Neural cell (in vitro differentiated cells): ENCODE data around the gene CTDSPL. TPM values are rescaled to one million over a fixed set of nuclear protein-coding genes. Genes with fewer than 3 reads are reported as not detected.

Experiments
- H2AFZ ChIP-seq: fragments of 200-600, 300-800 bp; sonication (generic), shearing (Covaris generic); 2 replicates; pipeline ENCODE4 v1.6.0; 2014; ENCODE audit warnings: low read depth, mild to moderate bottlenecking, antibody characterized with exemption, low read length, moderate library complexity
- H3F3A ChIP-seq: fragments of 200-600 bp; shearing (Covaris generic); 2 replicates; pipeline ENCODE4 v1.6.1; 2016; ENCODE audit warnings: mild to moderate bottlenecking, moderate library complexity, mixed read lengths, antibody characterized with exemption, low read length; ENCODE audit not compliant: insufficient read depth, poor library complexity, severe bottlenecking
- H3K27ac ChIP-seq: fragments of 200-600, 300-800 bp; sonication (generic), shearing (Covaris generic); 2 replicates; pipeline ENCODE4 v1.5.1; 2014; ENCODE audit warnings: mild to moderate bottlenecking, low read length, moderate library complexity
- H3K27me3 ChIP-seq: fragments of 300-800, 200-600 bp; sonication (generic), shearing (Covaris generic); 2 replicates; pipeline ENCODE4 v1.6.0; 2014; ENCODE audit warnings: mild to moderate bottlenecking, low read depth, low read length, moderate library complexity; ENCODE audit not compliant: insufficient read depth
- H3K36me3 ChIP-seq: fragments of 300-800, 200-600 bp; sonication (generic), shearing (Covaris generic); 2 replicates; pipeline ENCODE4 v1.5.1; 2014; ENCODE audit warnings: mild to moderate bottlenecking, antibody characterized with exemption, low read length, moderate library complexity; ENCODE audit not compliant: insufficient read depth
- H3K4me2 ChIP-seq: fragments of 300-800, 200-600 bp; sonication (generic), shearing (Covaris generic); 2 replicates; pipeline ENCODE4 v1.6.0; 2014; ENCODE audit warnings: mild to moderate bottlenecking, low read length
- H3K4me3 ChIP-seq: fragments of 300-800, 200-600 bp; sonication (generic), shearing (Covaris generic); 2 replicates; pipeline ENCODE4 v1.5.1; 2014; ENCODE audit warnings: mild to moderate bottlenecking, low read length, moderate library complexity
- H3K79me2 ChIP-seq: fragments of 200-600 bp; shearing (Covaris generic); replicated peaks from 2 replicates; pipeline ENCODE4 v1.6.0; 2014; ENCODE audit warnings: mild to moderate bottlenecking, low read length, moderate library complexity; ENCODE audit not compliant: insufficient read depth
- H3K9ac ChIP-seq: fragments of 300-800, 200-600 bp; sonication (generic), shearing (Covaris generic); 2 replicates; pipeline ENCODE4 v1.6.1; 2016; ENCODE audit warnings: mild to moderate bottlenecking, low read length, mixed read lengths
- H3K9me2 ChIP-seq: fragments of 200-600 bp; shearing (Covaris generic); 2 replicates; pipeline ENCODE4 v1.6.1; 2016; ENCODE audit warnings: mild to moderate bottlenecking, low read length, mixed read lengths; ENCODE audit not compliant: insufficient read depth
- H3K9me3 ChIP-seq: fragments of 200-600, 300-800 bp; sonication (generic), shearing (Covaris generic); 2 replicates; pipeline ENCODE4 v1.6.1; 2016; ENCODE audit warnings: mild to moderate bottlenecking, mixed run types, low read length, moderate library complexity, mixed read lengths
- H4K20me1 ChIP-seq: fragments of 200-600 bp; shearing (Covaris generic); 2 replicates; pipeline ENCODE4 v1.6.1; 2016; ENCODE audit warnings: mild to moderate bottlenecking, mixed run types; ENCODE audit not compliant: insufficient read depth
- EP300 ChIP-seq: fragments of 450-650 bp; conservative IDR thresholded peaks from 2 replicates; pipeline ENCODE4 v1.6.1; 2014; ENCODE audit warnings: antibody characterized with exemption, mild to moderate bottlenecking, moderate library complexity; ENCODE audit not compliant: poor library complexity, severe bottlenecking
- EZH2 ChIP-seq: fragments of 200-600, 300-800 bp; shearing (Covaris generic), sonication (generic); IDR thresholded peaks from 2 replicates; pipeline ENCODE4 v1.6.1; 2014; ENCODE audit warnings: antibody characterized with exemption, low read length, borderline replicate concordance, mild to moderate bottlenecking; ENCODE audit not compliant: insufficient read depth, poor library complexity, severe bottlenecking
- MXI1 ChIP-seq: fragments of 450-650 bp; conservative IDR thresholded peaks from 2 replicates; pipeline ENCODE4 v1.6.1; 2014; ENCODE audit warnings: antibody characterized with exemption, mild to moderate bottlenecking; ENCODE audit not compliant: poor library complexity, severe bottlenecking
- POLR2AphosphoS5 ChIP-seq: IDR thresholded peaks from 2 replicates; pipeline ENCODE4 v1.6.1; 2012
- RAD21 ChIP-seq: fragments of 450-650 bp; conservative IDR thresholded peaks from 2 replicates; pipeline ENCODE4 v1.6.1; 2014; ENCODE audit warnings: antibody characterized with exemption, mild to moderate bottlenecking, moderate library complexity
- SMC3 ChIP-seq: fragments of 450-650 bp; conservative IDR thresholded peaks from 2 replicates; pipeline ENCODE4 v1.6.1; 2014; ENCODE audit warnings: antibody characterized with exemption, mild to moderate bottlenecking, moderate library complexity; ENCODE audit not compliant: poor library complexity
- TAF1 ChIP-seq: IDR thresholded peaks from 2 replicates; pipeline ENCODE4 v1.6.1; 2012; ENCODE audit warnings: low read depth
- polyA plus RNA-seq: library from polyadenylated mRNA; depleted of rRNA; stranded (reverse); fragments of >200 nt; gene quantifications from 2 replicates; pipeline ENCODE4 v1.2.3, GENCODE V29; 2014
- TF ChIP-seq, protein P1 (sequence below): fragments of 450-650 bp; IDR thresholded peaks from 2 replicates; pipeline ENCODE4 v1.5.1; 2014; ENCODE audit warnings: antibody characterized with exemption, mild to moderate bottlenecking, moderate library complexity; ENCODE audit not compliant: poor library complexity, severe bottlenecking
- TF ChIP-seq, protein P2 (sequence below): IDR thresholded peaks from 2 replicates; pipeline ENCODE4 v1.6.1; 2012; ENCODE audit warnings: borderline replicate concordance

Gene CTDSPL
- polyA plus RNA-seq, 1 donor from 2014 or later = 17.0 TPM

DNA sequence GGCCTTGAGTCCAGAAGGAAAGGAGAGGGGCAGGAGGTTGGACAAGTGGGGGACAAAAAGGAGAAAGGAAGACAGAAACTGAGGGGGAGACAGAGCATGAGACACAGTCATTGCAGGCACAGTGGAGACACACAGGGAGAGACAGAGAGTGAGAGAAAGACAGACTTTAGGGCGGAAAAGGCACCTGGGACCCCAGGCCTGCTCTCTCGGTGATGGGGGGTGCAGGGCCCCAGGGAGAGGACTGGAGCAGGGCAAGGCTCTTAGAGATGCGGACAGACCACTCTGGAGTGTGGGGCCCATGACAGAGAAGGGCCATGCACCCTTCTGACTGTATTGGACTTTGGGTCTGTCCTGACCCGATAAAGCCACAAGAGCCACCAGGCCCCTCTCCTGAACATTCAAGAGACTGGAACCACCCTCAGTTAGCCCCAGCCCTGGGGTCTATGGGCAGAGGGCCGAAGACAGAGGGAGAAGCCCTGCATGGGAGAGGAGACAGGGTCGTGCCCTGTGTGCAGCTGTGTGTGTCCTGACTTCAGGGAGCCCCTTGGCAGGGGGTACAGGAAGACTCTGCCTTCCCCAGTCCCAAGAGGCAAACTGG lies 155.3 kb downstream of the CTDSPL start:
- Histone ChIP-seq H3K9me2 (no peaks in the 10 kb centered on the region), H3K4me2 (no peak overlapping the region), H4K20me1 (no peaks in the 10 kb centered on the region), H3K27ac (no peak overlapping the region), H3K9me3 (no peaks in the 10 kb centered on the region), H3K79me2 (no peaks in the 10 kb centered on the region), H3K27me3 (no peaks in the 10 kb centered on the region), H2AFZ (no peak overlapping the region), H3F3A (no peaks in the 10 kb centered on the region), H3K36me3 (no peaks in the 10 kb centered on the region), H3K9ac (no peak overlapping the region), H3K4me3 (no peak overlapping the region)
- no peak for TF ChIP-seq TAF1
- TF ChIP-seq SMC3 = no peak
- TF ChIP-seq, protein P1, sequence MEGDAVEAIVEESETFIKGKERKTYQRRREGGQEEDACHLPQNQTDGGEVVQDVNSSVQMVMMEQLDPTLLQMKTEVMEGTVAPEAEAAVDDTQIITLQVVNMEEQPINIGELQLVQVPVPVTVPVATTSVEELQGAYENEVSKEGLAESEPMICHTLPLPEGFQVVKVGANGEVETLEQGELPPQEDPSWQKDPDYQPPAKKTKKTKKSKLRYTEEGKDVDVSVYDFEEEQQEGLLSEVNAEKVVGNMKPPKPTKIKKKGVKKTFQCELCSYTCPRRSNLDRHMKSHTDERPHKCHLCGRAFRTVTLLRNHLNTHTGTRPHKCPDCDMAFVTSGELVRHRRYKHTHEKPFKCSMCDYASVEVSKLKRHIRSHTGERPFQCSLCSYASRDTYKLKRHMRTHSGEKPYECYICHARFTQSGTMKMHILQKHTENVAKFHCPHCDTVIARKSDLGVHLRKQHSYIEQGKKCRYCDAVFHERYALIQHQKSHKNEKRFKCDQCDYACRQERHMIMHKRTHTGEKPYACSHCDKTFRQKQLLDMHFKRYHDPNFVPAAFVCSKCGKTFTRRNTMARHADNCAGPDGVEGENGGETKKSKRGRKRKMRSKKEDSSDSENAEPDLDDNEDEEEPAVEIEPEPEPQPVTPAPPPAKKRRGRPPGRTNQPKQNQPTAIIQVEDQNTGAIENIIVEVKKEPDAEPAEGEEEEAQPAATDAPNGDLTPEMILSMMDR = no peak
- no peak for TF ChIP-seq EP300

DNA sequence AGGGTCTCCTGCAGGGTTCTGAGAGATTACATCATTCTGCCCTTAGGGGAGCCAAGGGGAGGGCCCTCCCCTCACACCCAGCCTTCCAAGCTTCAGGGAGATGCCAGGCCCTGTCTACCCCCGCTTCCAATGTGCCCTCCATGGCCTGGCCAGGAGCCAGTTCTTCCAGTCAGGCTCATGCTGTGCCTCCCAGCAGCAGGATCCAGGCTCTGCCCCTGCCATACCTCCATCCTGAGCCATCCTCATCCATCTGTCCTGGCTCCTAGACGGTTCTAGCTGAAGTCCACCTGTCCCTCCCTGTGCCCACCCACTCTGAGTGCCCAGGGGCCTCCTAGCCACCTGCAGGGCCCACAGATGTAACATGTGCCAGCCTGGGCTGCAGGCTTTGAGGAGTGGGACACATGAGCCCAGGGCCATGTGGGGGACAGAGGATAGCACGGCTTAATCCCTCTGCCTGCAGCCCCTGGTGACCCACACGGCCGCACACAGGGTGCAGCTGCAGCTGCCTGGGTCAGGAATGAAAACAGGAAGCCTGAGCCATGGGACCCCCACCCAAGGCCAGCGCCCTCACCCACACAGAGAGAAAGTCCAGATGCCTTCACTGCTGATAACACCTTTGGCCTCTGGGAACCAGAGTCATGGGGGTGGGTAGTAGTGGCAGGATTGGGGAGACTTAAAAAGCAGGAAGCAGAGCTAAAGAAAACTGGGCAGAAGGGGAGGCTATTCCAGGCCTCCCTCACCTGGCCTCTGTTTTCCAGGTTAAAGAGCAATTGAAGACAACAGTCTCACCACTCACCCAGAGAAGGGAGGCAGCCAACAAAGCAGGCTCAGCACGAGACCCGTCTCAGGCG lies 156.0 kb downstream of the CTDSPL start:
- TF ChIP-seq, protein P2, sequence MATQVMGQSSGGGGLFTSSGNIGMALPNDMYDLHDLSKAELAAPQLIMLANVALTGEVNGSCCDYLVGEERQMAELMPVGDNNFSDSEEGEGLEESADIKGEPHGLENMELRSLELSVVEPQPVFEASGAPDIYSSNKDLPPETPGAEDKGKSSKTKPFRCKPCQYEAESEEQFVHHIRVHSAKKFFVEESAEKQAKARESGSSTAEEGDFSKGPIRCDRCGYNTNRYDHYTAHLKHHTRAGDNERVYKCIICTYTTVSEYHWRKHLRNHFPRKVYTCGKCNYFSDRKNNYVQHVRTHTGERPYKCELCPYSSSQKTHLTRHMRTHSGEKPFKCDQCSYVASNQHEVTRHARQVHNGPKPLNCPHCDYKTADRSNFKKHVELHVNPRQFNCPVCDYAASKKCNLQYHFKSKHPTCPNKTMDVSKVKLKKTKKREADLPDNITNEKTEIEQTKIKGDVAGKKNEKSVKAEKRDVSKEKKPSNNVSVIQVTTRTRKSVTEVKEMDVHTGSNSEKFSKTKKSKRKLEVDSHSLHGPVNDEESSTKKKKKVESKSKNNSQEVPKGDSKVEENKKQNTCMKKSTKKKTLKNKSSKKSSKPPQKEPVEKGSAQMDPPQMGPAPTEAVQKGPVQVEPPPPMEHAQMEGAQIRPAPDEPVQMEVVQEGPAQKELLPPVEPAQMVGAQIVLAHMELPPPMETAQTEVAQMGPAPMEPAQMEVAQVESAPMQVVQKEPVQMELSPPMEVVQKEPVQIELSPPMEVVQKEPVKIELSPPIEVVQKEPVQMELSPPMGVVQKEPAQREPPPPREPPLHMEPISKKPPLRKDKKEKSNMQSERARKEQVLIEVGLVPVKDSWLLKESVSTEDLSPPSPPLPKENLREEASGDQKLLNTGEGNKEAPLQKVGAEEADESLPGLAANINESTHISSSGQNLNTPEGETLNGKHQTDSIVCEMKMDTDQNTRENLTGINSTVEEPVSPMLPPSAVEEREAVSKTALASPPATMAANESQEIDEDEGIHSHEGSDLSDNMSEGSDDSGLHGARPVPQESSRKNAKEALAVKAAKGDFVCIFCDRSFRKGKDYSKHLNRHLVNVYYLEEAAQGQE = no peak
- TF ChIP-seq POLR2AphosphoS5 (no peak), SMC3 (no peak), RAD21 (no peak), EZH2 (no peak), TAF1 (no peak), MXI1 (no peak), EP300 (no peak)
- TF ChIP-seq, protein P1 = no peak

More for the DNA sequence above, 156.0 kb downstream of the CTDSPL start:
- no peak overlapping the region for H3K4me3 ChIP-seq
- H3F3A ChIP-seq = no peaks in the 10 kb centered on the region
- no peak overlapping the region for H2AFZ ChIP-seq
- no peak overlapping the region for H3K9ac ChIP-seq
- H3K36me3 ChIP-seq = no peaks in the 10 kb centered on the region
- no peaks in the 10 kb centered on the region for H4K20me1 ChIP-seq
- H3K79me2 ChIP-seq = no peaks in the 10 kb centered on the region
- no peak overlapping the region for H3K4me2 ChIP-seq
- no peaks in the 10 kb centered on the region for H3K27me3 ChIP-seq
- H3K9me3 ChIP-seq = no peaks in the 10 kb centered on the region
- no peak overlapping the region for H3K27ac ChIP-seq
- H3K9me2 ChIP-seq = no peaks in the 10 kb centered on the region
